ENCODE results near the gene ANKRD34A. TPM values are rescaled to one million over a fixed set of nuclear protein-coding genes. Genes with fewer than 3 reads are reported as not detected.
A peak's percentile ranks its signal among the peaks of the same experiment; 100 is the strongest.

Gene ANKRD34A
- total and polyA plus RNA-seq, 2 of the 13 experiments (the other 11 are each of a cell fraction or from before 2014, with no cell fraction given) = 0.05 to 0.07 TPM

GRCh38 chr1:145996433-145997015 is 32.1 kb upstream of the ANKRD34A start, which contains the start of gene TXNIP (continued):
- TF ChIP-seq CREBL2 (CRISPR knock-in tag; IDR thresholded peaks at IDR 0.05; ENCODE audit: borderline replicate concordance) (no peak), FOSL1 (CRISPR knock-in tag; IDR thresholded peaks at IDR 0.05; ENCODE audit: borderline replicate concordance) (no peak), ZNF205 (CRISPR knock-in tag; IDR thresholded peaks at IDR 0.05) (peak; percentile 89; the same call in 1 of the 2 replicates), ZNF782 (CRISPR knock-in tag; IDR thresholded peaks at IDR 0.05; ENCODE audit: borderline replicate concordance) (no peak), MYC (CRISPR knock-in tag; IDR thresholded peaks at IDR 0.05; ENCODE audit: borderline replicate concordance) (peak; percentile 83; the same call in 1 of the 2 replicates), FLYWCH1 (CRISPR knock-in tag; IDR thresholded peaks at IDR 0.05) (no peak), ZFP1 (CRISPR knock-in tag; IDR thresholded peaks at IDR 0.05) (peak; percentile 73; the same call in 1 of the 2 replicates), RELA (CRISPR knock-in tag; IDR thresholded peaks at IDR 0.05) (no peak), TFDP1 (CRISPR knock-in tag; IDR thresholded peaks at IDR 0.05; ENCODE audit: borderline replicate concordance) (peak; percentile 62), PRPF4 (IDR thresholded peaks at IDR 0.05; ENCODE audit: low read depth, low read length, poor library complexity, severe bottlenecking) (no peak), NFIB (CRISPR knock-in tag; IDR thresholded peaks at IDR 0.05; ENCODE audit: borderline replicate concordance) (no peak), JARID2 (CRISPR knock-in tag; IDR thresholded peaks at IDR 0.05; ENCODE audit: insufficient replicate concordance) (no peak), THAP8 (CRISPR knock-in tag; IDR thresholded peaks at IDR 0.05; ENCODE audit: borderline replicate concordance) (no peak), ZNF850 (CRISPR knock-in tag; conservative IDR thresholded peaks at IDR 0.05) (no peak), ELF4 (CRISPR knock-in tag; IDR thresholded peaks at IDR 0.05; ENCODE audit: borderline replicate concordance) (peak; percentile 56; the same call in 1 of the 2 replicates), NR1H2 (CRISPR knock-in tag; IDR thresholded peaks at IDR 0.05; ENCODE audit: borderline replicate concordance, low read depth) (no peak), ZFP41 (CRISPR knock-in tag; IDR thresholded peaks at IDR 0.05; ENCODE audit: borderline replicate concordance) (no peak), PBX2 (CRISPR knock-in tag; IDR thresholded peaks at IDR 0.05) (0 out of 2 replicates have a peak, but pooled peaks have one; percentile 17), RBAK (CRISPR knock-in tag; IDR thresholded peaks at IDR 0.05) (0 out of 2 replicates have a peak, but pooled peaks have one; percentile 40), ZIK1 (CRISPR knock-in tag; IDR thresholded peaks at IDR 0.05; ENCODE audit: borderline replicate concordance, low read depth) (peak; percentile 46; the same call in 1 of the 2 replicates), UBTF (CRISPR knock-in tag; IDR thresholded peaks at IDR 0.05) (peak; percentile 20; the same call in 1 of the 2 replicates), CREM (IDR thresholded peaks at IDR 0.05) (peak; percentile 77), CREM (CRISPR knock-in tag; IDR thresholded peaks at IDR 0.05) (no peak), ZNF761 (CRISPR knock-in tag; conservative IDR thresholded peaks at IDR 0.05) (peak; percentile 92), NR2F1 (CRISPR knock-in tag; IDR thresholded peaks at IDR 0.05) (no peak)
